Sigmoid colon (tissue), 3 donors: ENCODE results near the gene CYTH4.

Experiments used
- CTCF ChIP-seq, 4 experiments: fragments of 450-650 bp in 3 of 4; fragments of 200-600 bp in 1 of 4; IDR thresholded peaks; one replicate each; pipeline ENCODE4 v1.5.1; 2016 to 2019; ENCODE audit warnings: antibody characterized with exemption in 4 of 4, mild to moderate bottlenecking in 3 of 4, moderate library complexity in 2 of 4
- POLR2A ChIP-seq, 2 donors: fragments of 450-650 bp; IDR thresholded peaks; one replicate each; pipeline ENCODE4 v1.6.1; 2016; ENCODE audit warnings: antibody characterized with exemption in 2 of 2, mild to moderate bottlenecking in 2 of 2, moderate library complexity in 2 of 2

GRCh38 chr22:37343348-37343747 is 61.0 kb downstream of the CYTH4 start:
- TF ChIP-seq CTCF (IDR thresholded peaks at IDR 0.05) (no peak), POLR2A (IDR thresholded peaks at IDR 0.05) (no peak)
